HEK293 (cell line): Measurements from ENCODE around the gene NR3C2.

Experiments used
- CTCF ChIA-PET: fragments of 350-600 bp; formaldehyde crosslinking; extraction: SDS; loops from one replicate; lab custom pipeline; 2021; ENCODE audit warnings: antibody characterized with exemption; lab: Yijun Ruan, JAX
- POLR2A ChIA-PET: fragments of 300-600 bp; formaldehyde crosslinking; extraction: SDS; loops from one replicate; lab custom pipeline; 2020; ENCODE audit warnings: antibody characterized with exemption, inconsistent platforms; lab: Yijun Ruan, JAX
- H3K27ac ChIP-seq: fragments of 200-500 bp; sonication (Bioruptor generic); 2 replicates; pipeline ENCODE4 v1.5.1; 2014; ENCODE audit warnings: low read depth, low read length, control low read depth, inconsistent platforms; ENCODE audit errors: extremely low read depth
- H3K36me3 ChIP-seq, 2 experiments: fragments of 200-500 bp in 1 of 2; sonication (Bioruptor generic) in 1 of 2; 1 replicate in 1 of 2; 2 replicates in 1 of 2; pipeline ENCODE4 v1.5.1; 2014 to 2017; ENCODE audit warnings: inconsistent platforms in 2 of 2, low read length in 2 of 2; ENCODE audit not compliant: control insufficient read depth in 2 of 2, insufficient read depth in 1 of 2
- H3K4me1 ChIP-seq: fragments of 200-500 bp; sonication (Bioruptor generic); 2 replicates; pipeline ENCODE4 v1.5.1; 2014; ENCODE audit warnings: mild to moderate bottlenecking, low read length, inconsistent platforms; ENCODE audit not compliant: control insufficient read depth, insufficient read depth
- H3K4me3 ChIP-seq: 2 replicates; pipeline ENCODE4 v1.5.1; 2011; ENCODE audit warnings: low read depth, mild to moderate bottlenecking, control low read depth, low read length, moderate library complexity
- H3K9me3 ChIP-seq: fragments of 200-500 bp; sonication (Bioruptor generic); 2 replicates; pipeline ENCODE4 v1.5.1; 2014; ENCODE audit warnings: low read depth, low read length, inconsistent platforms; ENCODE audit not compliant: control insufficient read depth, insufficient read depth
- FEZF1 ChIP-seq: fragments of 450-650 bp; formaldehyde crosslinking; IDR thresholded peaks from 2 replicates; pipeline ENCODE4 v1.5.1; 2016; ENCODE audit warnings: missing biosample characterization, missing genetic modification characterization
- KLF10 ChIP-seq: fragments of 450-650 bp; IDR thresholded peaks from 2 replicates; pipeline ENCODE4 v1.5.1; 2018; ENCODE audit warnings: missing biosample characterization, mild to moderate bottlenecking, missing genetic modification characterization
- MEIS1 ChIP-seq: sonication (generic); formaldehyde crosslinking; IDR thresholded peaks from 2 replicates; pipeline ENCODE4 v1.8.1; 2022; ENCODE audit warnings: missing genetic modification reagents, mild to moderate bottlenecking, borderline replicate concordance
- OSR2 ChIP-seq: fragments of 450-650 bp; formaldehyde crosslinking; IDR thresholded peaks from 2 replicates; pipeline ENCODE4 v1.5.1; 2016; ENCODE audit warnings: missing biosample characterization, missing genetic modification characterization
- SCRT2 ChIP-seq: fragments of 450-650 bp; formaldehyde crosslinking; IDR thresholded peaks from 2 replicates; pipeline ENCODE4 v1.5.1; 2016; ENCODE audit warnings: missing biosample characterization, missing genetic modification characterization
- ZFHX2 ChIP-seq: fragments of 450-650 bp; formaldehyde crosslinking; conservative IDR thresholded peaks from 2 replicates; pipeline ENCODE4 v1.5.1; 2016; ENCODE audit warnings: missing biosample characterization, missing genetic modification characterization
- ZFP41 ChIP-seq: fragments of 450-650 bp; formaldehyde crosslinking; IDR thresholded peaks from 2 replicates; pipeline ENCODE4 v1.5.1; 2016; ENCODE audit warnings: missing biosample characterization, missing genetic modification characterization, borderline replicate concordance
- ZNF146 ChIP-seq: fragments of 450-650 bp; formaldehyde crosslinking; IDR thresholded peaks from 2 replicates; pipeline ENCODE4 v1.5.1; 2016; ENCODE audit warnings: missing biosample characterization, missing genetic modification characterization
- ZNF266 ChIP-seq: fragments of 450-650 bp; formaldehyde crosslinking; IDR thresholded peaks from 2 replicates; pipeline ENCODE4 v1.5.1; 2016; ENCODE audit warnings: missing biosample characterization, missing genetic modification characterization, low read depth
- ZNF391 ChIP-seq: fragments of 450-650 bp; formaldehyde crosslinking; IDR thresholded peaks from 2 replicates; pipeline ENCODE4 v1.5.1; 2016; ENCODE audit warnings: low read depth, missing biosample characterization, missing genetic modification characterization, borderline replicate concordance
- ZNF596 ChIP-seq: fragments of 450-650 bp; IDR thresholded peaks from 2 replicates; pipeline ENCODE4 v1.5.0; 2018; ENCODE audit warnings: missing biosample characterization, mild to moderate bottlenecking, missing genetic modification characterization, moderate library complexity
- ZNF623 ChIP-seq: fragments of 450-650 bp; formaldehyde crosslinking; IDR thresholded peaks from 2 replicates; pipeline ENCODE4 v1.5.1; 2016; ENCODE audit warnings: missing biosample characterization, missing genetic modification characterization
- ZNF658 ChIP-seq: fragments of 450-650 bp; formaldehyde crosslinking; IDR thresholded peaks from 2 replicates; pipeline ENCODE4; 2016; ENCODE audit warnings: missing biosample characterization, missing genetic modification characterization
- ZNF670 ChIP-seq: fragments of 450-650 bp; formaldehyde crosslinking; IDR thresholded peaks from 2 replicates; pipeline ENCODE4 v1.5.1; 2016; ENCODE audit warnings: missing biosample characterization, missing genetic modification characterization, low read depth
- ZNF747 ChIP-seq: fragments of 450-650 bp; formaldehyde crosslinking; IDR thresholded peaks from 2 replicates; pipeline ENCODE4 v1.5.1; 2016; ENCODE audit warnings: missing biosample characterization, missing genetic modification characterization
- ZNF777 ChIP-seq: fragments of 450-650 bp; formaldehyde crosslinking; IDR thresholded peaks from 2 replicates; pipeline ENCODE4 v1.5.1; 2017; ENCODE audit warnings: missing biosample characterization, missing genetic modification characterization, borderline replicate concordance
- ZNF843 ChIP-seq: fragments of 450-650 bp; formaldehyde crosslinking; IDR thresholded peaks from 2 replicates; pipeline ENCODE4 v1.5.1; 2016; ENCODE audit warnings: missing biosample characterization, missing genetic modification characterization
- TF ChIP-seq, protein P1 (sequence below): fragments of 450-650 bp; formaldehyde crosslinking; IDR thresholded peaks from 2 replicates; pipeline ENCODE4 v1.5.1; 2016; ENCODE audit warnings: missing biosample characterization, missing genetic modification characterization
- TF ChIP-seq, protein P2 (sequence below): fragments of 450-650 bp; formaldehyde crosslinking; IDR thresholded peaks from 2 replicates; pipeline ENCODE4 v1.5.1; 2017; ENCODE audit warnings: missing biosample characterization, missing genetic modification characterization
- TF ChIP-seq, protein P3 (sequence below): fragments of 450-650 bp; IDR thresholded peaks from 2 replicates; pipeline ENCODE4 v1.5.1; 2018; ENCODE audit warnings: missing biosample characterization, missing genetic modification characterization
- TF ChIP-seq, protein P4 (sequence below): fragments of 450-650 bp; formaldehyde crosslinking; IDR thresholded peaks from 2 replicates; pipeline ENCODE4 v1.5.1; 2016; ENCODE audit warnings: missing biosample characterization, missing genetic modification characterization
- TF ChIP-seq, protein P5 (sequence below): fragments of 450-650 bp; formaldehyde crosslinking; IDR thresholded peaks from 2 replicates; pipeline ENCODE4 v1.5.1; 2017; ENCODE audit warnings: missing biosample characterization, mild to moderate bottlenecking, missing genetic modification characterization, moderate library complexity

The NR3C2 gene

DNA sequence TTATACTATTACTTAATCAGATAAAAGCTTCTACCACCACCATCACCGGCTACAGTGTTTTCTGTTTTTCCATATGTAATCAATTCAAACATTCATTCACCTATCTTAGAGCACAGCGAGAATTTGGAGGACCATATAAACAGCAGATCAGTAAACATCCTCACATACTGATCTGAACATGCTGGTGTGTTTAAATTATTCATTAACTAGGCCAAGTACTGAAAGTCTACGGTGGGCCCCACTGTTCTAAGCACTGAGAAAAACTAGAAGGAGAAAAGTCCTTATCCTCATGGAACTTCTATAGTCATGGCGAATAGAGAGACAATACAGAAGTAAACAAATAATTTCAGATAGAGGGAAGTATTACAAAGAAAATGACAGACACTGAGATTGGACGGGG is 176.6 kb downstream of the NR3C2 start:
- CTCF ChIA-PET: interaction anchor here (0.7 kb wide), 1 partner anchor 152 kb away, joined by 5 read pairs; no protein-coding TSS in a partner anchor
- TF ChIP-seq ZNF747 (tag by site-specific recombination): no peak
- TF ChIP-seq ZFP41 (tag by site-specific recombination): no peak
- TF ChIP-seq, protein P1, sequence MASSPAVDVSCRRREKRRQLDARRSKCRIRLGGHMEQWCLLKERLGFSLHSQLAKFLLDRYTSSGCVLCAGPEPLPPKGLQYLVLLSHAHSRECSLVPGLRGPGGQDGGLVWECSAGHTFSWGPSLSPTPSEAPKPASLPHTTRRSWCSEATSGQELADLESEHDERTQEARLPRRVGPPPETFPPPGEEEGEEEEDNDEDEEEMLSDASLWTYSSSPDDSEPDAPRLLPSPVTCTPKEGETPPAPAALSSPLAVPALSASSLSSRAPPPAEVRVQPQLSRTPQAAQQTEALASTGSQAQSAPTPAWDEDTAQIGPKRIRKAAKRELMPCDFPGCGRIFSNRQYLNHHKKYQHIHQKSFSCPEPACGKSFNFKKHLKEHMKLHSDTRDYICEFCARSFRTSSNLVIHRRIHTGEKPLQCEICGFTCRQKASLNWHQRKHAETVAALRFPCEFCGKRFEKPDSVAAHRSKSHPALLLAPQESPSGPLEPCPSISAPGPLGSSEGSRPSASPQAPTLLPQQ (tag by site-specific recombination): peak; percentile 61; the same call in 1 of the 2 replicates
- Histone ChIP-seq H3K4me3 (no peak overlapping the region), H3K27ac (no peak overlapping the region), H3K9me3 (no peaks in the 10 kb centered on the region), H3K4me1 (peaks cover 12% of the 10 kb centered on the region), H3K36me3 (no peaks in the 10 kb centered on the region)
- POLR2A ChIA-PET: no interaction called here

DNA sequence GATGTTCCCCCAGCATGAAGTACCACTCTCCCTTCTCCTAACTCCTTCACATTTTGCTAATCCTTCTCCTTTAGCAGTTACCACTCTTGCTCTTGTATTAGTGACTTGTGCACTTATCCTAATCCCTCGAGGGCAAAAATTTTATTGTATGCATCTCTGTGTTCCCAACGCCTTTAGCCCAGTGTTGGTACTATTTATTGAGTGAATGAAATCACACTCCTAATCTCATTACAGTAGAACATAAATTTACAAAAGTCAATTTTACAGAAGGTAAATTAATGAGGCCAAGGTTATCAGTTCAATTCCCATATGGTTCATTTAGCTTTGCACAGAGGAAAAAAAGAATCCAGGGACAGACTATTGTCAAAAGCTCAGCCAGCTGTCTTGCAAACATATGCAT is 178.4 kb downstream of the NR3C2 start:
- peaks cover 12% of the 10 kb centered on the region for H3K4me1 ChIP-seq
- H3K4me3 ChIP-seq: no peak overlapping the region
- CTCF ChIA-PET: no interaction called here
- no peaks in the 10 kb centered on the region for H3K36me3 ChIP-seq
- TF ChIP-seq FEZF1 (tag by site-specific recombination): peak; percentile 37; the same call in 1 of the 2 replicates
- TF ChIP-seq, protein P2, sequence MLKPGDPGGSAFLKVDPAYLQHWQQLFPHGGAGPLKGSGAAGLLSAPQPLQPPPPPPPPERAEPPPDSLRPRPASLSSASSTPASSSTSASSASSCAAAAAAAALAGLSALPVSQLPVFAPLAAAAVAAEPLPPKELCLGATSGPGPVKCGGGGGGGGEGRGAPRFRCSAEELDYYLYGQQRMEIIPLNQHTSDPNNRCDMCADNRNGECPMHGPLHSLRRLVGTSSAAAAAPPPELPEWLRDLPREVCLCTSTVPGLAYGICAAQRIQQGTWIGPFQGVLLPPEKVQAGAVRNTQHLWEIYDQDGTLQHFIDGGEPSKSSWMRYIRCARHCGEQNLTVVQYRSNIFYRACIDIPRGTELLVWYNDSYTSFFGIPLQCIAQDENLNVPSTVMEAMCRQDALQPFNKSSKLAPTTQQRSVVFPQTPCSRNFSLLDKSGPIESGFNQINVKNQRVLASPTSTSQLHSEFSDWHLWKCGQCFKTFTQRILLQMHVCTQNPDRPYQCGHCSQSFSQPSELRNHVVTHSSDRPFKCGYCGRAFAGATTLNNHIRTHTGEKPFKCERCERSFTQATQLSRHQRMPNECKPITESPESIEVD (tag by site-specific recombination): 0 out of 2 replicates have a peak, but pooled peaks have one; percentile 33
- TF ChIP-seq ZNF843 (tag by site-specific recombination): peak; percentile 63
- TF ChIP-seq, protein P3, sequence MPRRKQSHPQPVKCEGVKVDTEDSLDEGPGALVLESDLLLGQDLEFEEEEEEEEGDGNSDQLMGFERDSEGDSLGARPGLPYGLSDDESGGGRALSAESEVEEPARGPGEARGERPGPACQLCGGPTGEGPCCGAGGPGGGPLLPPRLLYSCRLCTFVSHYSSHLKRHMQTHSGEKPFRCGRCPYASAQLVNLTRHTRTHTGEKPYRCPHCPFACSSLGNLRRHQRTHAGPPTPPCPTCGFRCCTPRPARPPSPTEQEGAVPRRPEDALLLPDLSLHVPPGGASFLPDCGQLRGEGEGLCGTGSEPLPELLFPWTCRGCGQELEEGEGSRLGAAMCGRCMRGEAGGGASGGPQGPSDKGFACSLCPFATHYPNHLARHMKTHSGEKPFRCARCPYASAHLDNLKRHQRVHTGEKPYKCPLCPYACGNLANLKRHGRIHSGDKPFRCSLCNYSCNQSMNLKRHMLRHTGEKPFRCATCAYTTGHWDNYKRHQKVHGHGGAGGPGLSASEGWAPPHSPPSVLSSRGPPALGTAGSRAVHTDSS (tag by site-specific recombination): no peak
- no peak for TF ChIP-seq SCRT2 (tag by site-specific recombination)
- TF ChIP-seq OSR2 (tag by site-specific recombination): peak; percentile 52; the same call in 1 of the 2 replicates
- 0 out of 2 replicates have a peak, but pooled peaks have one; percentile 5 for TF ChIP-seq ZNF596 (tag by site-specific recombination)
- TF ChIP-seq ZNF146 (tag by site-specific recombination): no peak
- TF ChIP-seq, protein P4, sequence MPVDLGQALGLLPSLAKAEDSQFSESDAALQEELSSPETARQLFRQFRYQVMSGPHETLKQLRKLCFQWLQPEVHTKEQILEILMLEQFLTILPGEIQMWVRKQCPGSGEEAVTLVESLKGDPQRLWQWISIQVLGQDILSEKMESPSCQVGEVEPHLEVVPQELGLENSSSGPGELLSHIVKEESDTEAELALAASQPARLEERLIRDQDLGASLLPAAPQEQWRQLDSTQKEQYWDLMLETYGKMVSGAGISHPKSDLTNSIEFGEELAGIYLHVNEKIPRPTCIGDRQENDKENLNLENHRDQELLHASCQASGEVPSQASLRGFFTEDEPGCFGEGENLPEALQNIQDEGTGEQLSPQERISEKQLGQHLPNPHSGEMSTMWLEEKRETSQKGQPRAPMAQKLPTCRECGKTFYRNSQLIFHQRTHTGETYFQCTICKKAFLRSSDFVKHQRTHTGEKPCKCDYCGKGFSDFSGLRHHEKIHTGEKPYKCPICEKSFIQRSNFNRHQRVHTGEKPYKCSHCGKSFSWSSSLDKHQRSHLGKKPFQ (tag by site-specific recombination): 0 out of 2 replicates have a peak, but pooled peaks have one; percentile 31
- TF ChIP-seq, all 188 proteins: peak for 6
- H3K9me3 ChIP-seq: no peaks in the 10 kb centered on the region
- no peak overlapping the region for H3K27ac ChIP-seq
- POLR2A ChIA-PET: no interaction called here

DNA sequence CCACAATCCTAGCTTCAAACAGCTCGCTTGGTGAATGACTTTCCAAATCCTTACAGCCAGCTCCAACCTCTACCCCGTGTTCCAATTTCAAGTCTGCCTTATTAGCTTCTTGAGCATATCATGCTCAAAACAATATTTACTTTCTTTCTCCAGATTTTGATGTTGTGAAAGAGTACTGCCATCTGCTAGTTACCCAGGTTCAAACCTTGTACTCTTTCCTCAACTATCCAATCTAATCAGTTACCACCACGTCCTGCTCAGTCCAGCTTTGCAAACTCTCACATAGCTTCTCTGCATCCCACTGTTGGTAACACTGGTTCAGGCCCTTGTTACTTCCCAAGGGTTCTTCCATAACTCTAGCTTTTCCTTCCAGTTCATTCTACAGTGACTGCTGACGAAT is 179.1 kb downstream of the NR3C2 start:
- POLR2A ChIA-PET: no interaction called here
- CTCF ChIA-PET: no interaction called here
- Histone ChIP-seq H3K4me1 (peaks cover 12% of the 10 kb centered on the region), H3K9me3 (no peaks in the 10 kb centered on the region), H3K27ac (no peak overlapping the region), H3K4me3 (no peak overlapping the region), H3K36me3 (no peaks in the 10 kb centered on the region)
- no peak for TF ChIP-seq ZFHX2 (tag by site-specific recombination)
- no peak for TF ChIP-seq ZNF266 (tag by site-specific recombination)
- no peak for TF ChIP-seq ZNF777 (tag by site-specific recombination)
- no peak for TF ChIP-seq ZNF623 (tag by site-specific recombination)
- TF ChIP-seq MEIS1 (CRISPR knock-in tag): no peak
- no peak for TF ChIP-seq ZNF391 (tag by site-specific recombination)
- no peak for TF ChIP-seq KLF10 (tag by site-specific recombination)
- no peak for TF ChIP-seq ZNF670 (tag by site-specific recombination)
- TF ChIP-seq, protein P3 (tag by site-specific recombination): no peak
- TF ChIP-seq ZNF658: no peak
- TF ChIP-seq, protein P5, sequence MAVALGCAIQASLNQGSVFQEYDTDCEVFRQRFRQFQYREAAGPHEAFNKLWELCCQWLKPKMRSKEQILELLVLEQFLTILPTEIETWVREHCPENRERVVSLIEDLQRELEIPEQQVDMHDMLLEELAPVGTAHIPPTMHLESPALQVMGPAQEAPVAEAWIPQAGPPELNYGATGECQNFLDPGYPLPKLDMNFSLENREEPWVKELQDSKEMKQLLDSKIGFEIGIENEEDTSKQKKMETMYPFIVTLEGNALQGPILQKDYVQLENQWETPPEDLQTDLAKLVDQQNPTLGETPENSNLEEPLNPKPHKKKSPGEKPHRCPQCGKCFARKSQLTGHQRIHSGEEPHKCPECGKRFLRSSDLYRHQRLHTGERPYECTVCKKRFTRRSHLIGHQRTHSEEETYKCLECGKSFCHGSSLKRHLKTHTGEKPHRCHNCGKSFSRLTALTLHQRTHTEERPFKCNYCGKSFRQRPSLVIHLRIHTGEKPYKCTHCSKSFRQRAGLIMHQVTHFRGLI (tag by site-specific recombination): no peak
- no peak for TF ChIP-seq ZNF146 (tag by site-specific recombination)
